HL-60 (cell line): ENCODE measurements around the gene ARHGAP10.

Source experiments
- DNase-seq, 2 experiments: peaks; one replicate each; pipeline ENCODE4 v3.0.0-alpha.2; 2010 to 2020; ENCODE audit warnings: low read depth in 1 of 2, low spot score in 1 of 2
- H3K27ac ChIP-seq: fragments of 250-450 bp; sonication (Bioruptor Pico); replicated peaks from 2 replicates; pipeline ENCODE4 v1.5.1; 2020; ENCODE audit warnings: mild to moderate bottlenecking, moderate library complexity
- H3K27me3 ChIP-seq: fragments of 250-450 bp; sonication (Bioruptor Pico); 2 replicates; pipeline ENCODE4 v1.5.1; 2021; ENCODE audit warnings: mild to moderate bottlenecking, moderate library complexity; ENCODE audit not compliant: insufficient read depth, poor library complexity, severe bottlenecking
- H3K4me3 ChIP-seq: replicated peaks from 2 replicates; pipeline ENCODE4 v1.5.1; 2011; ENCODE audit warnings: mild to moderate bottlenecking, control low read depth, low read length; ENCODE audit not compliant: insufficient read depth
- CTCF ChIP-seq: IDR thresholded peaks from one replicate; pipeline ENCODE4 v1.5.1; 2011; ENCODE audit warnings: low read length, control low read depth, inconsistent platforms; ENCODE audit not compliant: insufficient read depth
- GABPA ChIP-seq: IDR thresholded peaks from 2 replicates; pipeline ENCODE4 v1.6.1; 2012; ENCODE audit warnings: low read depth
- POLR2AphosphoS5 ChIP-seq: IDR thresholded peaks from 2 replicates; pipeline ENCODE4 v1.6.1; 2012; ENCODE audit warnings: low read depth
- REST ChIP-seq: IDR thresholded peaks from 2 replicates; pipeline ENCODE4 v1.6.1; 2012; ENCODE audit warnings: low read depth; ENCODE audit not compliant: insufficient replicate concordance
- SPI1 ChIP-seq: IDR thresholded peaks from 2 replicates; pipeline ENCODE4 v1.6.1; 2012; ENCODE audit warnings: low read depth, mild to moderate bottlenecking, borderline replicate concordance

The ARHGAP10 gene

DNA sequence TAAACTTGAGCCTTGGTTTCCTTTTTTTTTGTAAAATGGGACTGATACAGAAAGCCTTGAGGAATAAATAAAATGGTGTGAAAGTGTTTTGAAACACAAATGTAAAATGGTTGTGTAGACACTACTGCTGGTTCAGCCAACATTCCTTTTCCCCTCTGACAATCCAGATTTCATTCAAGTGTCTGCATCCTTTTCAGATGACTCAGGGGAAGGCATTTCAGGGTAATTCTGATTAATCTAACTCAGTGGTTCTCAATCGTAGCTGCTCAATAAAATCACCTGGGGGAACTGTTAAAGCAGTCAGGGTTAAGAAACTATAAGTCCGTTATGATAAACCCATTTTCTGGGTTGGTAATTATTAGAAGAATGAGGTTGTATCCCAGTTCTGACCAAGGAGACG, 4.6 kb downstream of the ARHGAP10 start:
- H3K27ac ChIP-seq: no peak overlapping the region

DNA sequence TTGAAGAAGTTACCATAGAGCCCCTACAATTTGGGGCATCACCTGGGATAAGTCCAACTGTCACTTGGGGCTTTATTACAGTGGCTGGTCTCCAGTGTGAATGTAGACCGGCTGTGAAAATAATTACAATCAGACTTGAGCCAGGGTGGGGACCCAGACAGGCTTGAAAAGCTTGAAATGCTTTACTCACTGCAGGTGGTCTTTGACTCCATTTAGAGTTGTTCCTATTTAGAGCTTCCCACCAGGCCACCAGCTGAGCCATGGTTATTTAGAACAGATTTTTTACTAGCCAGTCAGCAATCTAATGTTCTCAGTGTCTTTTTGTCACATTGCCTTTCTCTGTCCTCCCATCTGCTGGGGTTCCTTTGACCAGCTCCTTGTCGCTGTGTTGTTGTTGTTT, 5.7 kb downstream of the ARHGAP10 start:
- no peak for DNase-seq
- no peak overlapping the region for H3K27ac ChIP-seq

More for the DNA sequence above, 4.6 kb downstream of the ARHGAP10 start:
- Histone ChIP-seq H3K27me3 (no peaks in the 10 kb centered on the region), H3K4me3 (no peak overlapping the region)
- TF ChIP-seq REST (no peak), SPI1 (no peak), GABPA (no peak), POLR2AphosphoS5 (no peak), CTCF (no peak)
- DNase-seq: no peak

More for the DNA sequence above, 5.7 kb downstream of the ARHGAP10 start:
- Histone ChIP-seq H3K4me3 (no peak overlapping the region), H3K27me3 (no peaks in the 10 kb centered on the region)
- TF ChIP-seq SPI1 (no peak), POLR2AphosphoS5 (no peak), REST (no peak), GABPA (no peak), CTCF (no peak)
